HepG2 (cell line): Measurements from ENCODE around the gene NKAIN2. TPM values are rescaled to one million over a fixed set of nuclear protein-coding genes. Genes with fewer than 3 reads are reported as not detected.

Experiments used
- ATAC-seq: fragments of 200-7000 bp; cut with Tn5 transposase; 3 replicates; pipeline ENCODE4 v1.9.1; 2020; ENCODE audit warnings: mild to moderate bottlenecking, moderate library complexity
- BruUV-seq: library from RNA; stranded (reverse); fragments of 400-500 nt; replicated peaks from 2 replicates; lab custom pipeline; 2021; lab: Mats Ljungman, UMichigan
- CTCF ChIA-PET: fragments of 300-600 bp; formaldehyde crosslinking; extraction: SDS; loops from one replicate; lab custom pipeline; 2021; ENCODE audit warnings: low total read pairs, inconsistent platforms, low intra/inter-chr PET ratio; lab: Yijun Ruan, JAX
- POLR2A ChIA-PET: fragments of 350-600 bp; sonication (Branson Sonifier 250); formaldehyde crosslinking; loops from one replicate; lab custom pipeline; 2020; ENCODE audit warnings: antibody characterized with exemption, inconsistent platforms; lab: Yijun Ruan, JAX
- DNase-seq: peaks from one replicate; pipeline ENCODE4 v3.0.0-alpha.2; 2015; ENCODE audit warnings: low spot score
- FAIRE-seq: peaks from 3 replicates; lab custom pipeline; 2011; peaks lifted over from hg19 to GRCh38; lab: Jason Lieb, UNC
- H2AFZ ChIP-seq: one replicate; pipeline ENCODE4 v1.6.1; 2011; ENCODE audit warnings: low read length, inconsistent platforms
- H3K27ac ChIP-seq: fragments of 300-600 bp; 3 replicates; pipeline ENCODE4 v1.8.0; 2011; ENCODE audit warnings: mixed run types, mild to moderate bottlenecking, mixed read lengths, low read length, inconsistent platforms; ENCODE audit not compliant: insufficient read depth; ENCODE audit errors: extremely low read length
- H3K27me3 ChIP-seq, 2 experiments: fragments of 200-600 bp in 1 of 2; 2 replicates in 1 of 2; 3 replicates in 1 of 2; pipeline versions ENCODE4 v1.6.0 to v1.8.0; 2011; ENCODE audit warnings: low read length in 2 of 2, mild to moderate bottlenecking in 2 of 2, moderate library complexity in 2 of 2, inconsistent platforms in 1 of 2; ENCODE audit not compliant: insufficient read depth in 2 of 2, control insufficient read depth in 1 of 2
- H3K36me3 ChIP-seq, 2 experiments: fragments of 200-600 bp in 1 of 2; replicated peaks in 1 of 2; 2 replicates in 1 of 2; 3 replicates in 1 of 2; pipeline versions ENCODE4 v1.5.1 to v1.8.0; 2011; ENCODE audit warnings: low read length in 2 of 2, inconsistent platforms in 1 of 2; ENCODE audit not compliant: insufficient read depth in 2 of 2, control insufficient read depth in 1 of 2
- H3K4me1 ChIP-seq: 2 replicates; pipeline ENCODE4 v1.5.1; 2012; ENCODE audit warnings: low read length, inconsistent platforms; ENCODE audit not compliant: insufficient read depth
- H3K4me2 ChIP-seq: 2 replicates; pipeline ENCODE4 v1.6.0; 2011; ENCODE audit warnings: low read depth, low read length, inconsistent platforms
- H3K4me3 ChIP-seq, 3 experiments: fragments of 200-600 bp in 1 of 3; sonication (generic), shearing (Covaris generic) in 1 of 3; replicated peaks in 1 of 3; 2 replicates each; pipeline ENCODE4 v1.5.1; 2011 to 2016; ENCODE audit warnings: low read length in 3 of 3, inconsistent platforms in 2 of 3, low read depth in 2 of 3, mild to moderate bottlenecking in 2 of 3, control low read depth in 1 of 3, mixed read lengths in 1 of 3; ENCODE audit not compliant: insufficient read depth in 1 of 3
- H3K79me2 ChIP-seq: one replicate; pipeline ENCODE4 v1.6.1; 2011; ENCODE audit warnings: low read length, inconsistent platforms; ENCODE audit not compliant: insufficient read depth
- H3K9ac ChIP-seq: 2 replicates; pipeline ENCODE4 v1.6.0; 2011; ENCODE audit warnings: mild to moderate bottlenecking, low read depth, low read length, inconsistent platforms; ENCODE audit not compliant: insufficient read depth
- H3K9me3 ChIP-seq: 2 replicates; pipeline ENCODE4 v1.5.1; 2012; ENCODE audit warnings: mild to moderate bottlenecking, low read length
- H4K20me1 ChIP-seq: 2 replicates; pipeline ENCODE4 v1.6.0; 2011; ENCODE audit warnings: inconsistent platforms, mild to moderate bottlenecking, low read length, moderate library complexity; ENCODE audit not compliant: insufficient read depth
- CREBL2 ChIP-seq: sonication (generic); formaldehyde crosslinking; IDR thresholded peaks from 2 replicates; pipeline ENCODE4 v1.8.1; 2023; ENCODE audit warnings: missing genetic modification reagents, mild to moderate bottlenecking, borderline replicate concordance
- FOXP1 ChIP-seq, 2 experiments: fragments of 450-650 bp in 1 of 2; IDR thresholded peaks; 2 replicates each; pipeline ENCODE4 v1.6.1; 2017 to 2018; ENCODE audit warnings: antibody characterized with exemption in 1 of 2
- NFYB ChIP-seq: sonication (generic); formaldehyde crosslinking; IDR thresholded peaks from 2 replicates; pipeline ENCODE4 v1.4.0; 2020; ENCODE audit warnings: missing genetic modification reagents
- SMYD3 ChIP-seq: sonication (generic); formaldehyde crosslinking; IDR thresholded peaks from 2 replicates; pipeline ENCODE4 v1.8.1; 2023; ENCODE audit warnings: mild to moderate bottlenecking, missing genetic modification reagents
- ZMYM2 ChIP-seq: sonication (generic); formaldehyde crosslinking; IDR thresholded peaks from 2 replicates; pipeline ENCODE4 v1.8.0; 2022; ENCODE audit warnings: mild to moderate bottlenecking, missing genetic modification reagents
- ZNF136 ChIP-seq: sonication (generic); formaldehyde crosslinking; IDR thresholded peaks from 2 replicates; pipeline ENCODE4 v1.8.1; 2022; ENCODE audit warnings: low read depth, mild to moderate bottlenecking, moderate library complexity, missing genetic modification reagents
- ZNF207 ChIP-seq: fragments of 450-650 bp; IDR thresholded peaks from 2 replicates; pipeline ENCODE4 v1.6.1; 2016; ENCODE audit warnings: antibody characterized with exemption, borderline replicate concordance
- ZNF44 ChIP-seq: sonication (generic); formaldehyde crosslinking; IDR thresholded peaks from 2 replicates; pipeline ENCODE4 v1.5.1; 2020; ENCODE audit warnings: mild to moderate bottlenecking, missing genetic modification reagents
- WGBS: methylation state at CpG from one replicate; pipeline ENCODE4 v1.1.6; 2017; ENCODE audit warnings: low lambda C conversion rate; 5-methylcytosine and 5-hydroxymethylcytosine counted together
- in situ Hi-C: cut with HindIII; loops from 2 replicates; pipeline ENCODE4 v1.10.0; 2017; ENCODE audit warnings: low pct_unique_long_range_greater_than_20kb; ENCODE audit not compliant: extremely low pct_ligation_motif_present
- intact Hi-C: fragments of 100-400 bp; cut with micrococcal nuclease; formaldehyde crosslinking; loops from one replicate; pipeline ENCODE4 v1.10.0; 2022; ENCODE audit not compliant: unreplicated experiment
- polyA plus RNA-seq, 8 experiments: library from polyadenylated mRNA; depleted of rRNA in 3 of 8; stranded (reverse) in 7 of 8; unstranded in 1 of 8; fragments of >200 nt; fragmentation: Illumina TruSeq in 4 of 8; extraction: Trizol in 4 of 8; gene quantifications; 2 replicates each; pipeline versions ENCODE4 v1.2.1 to v1.2.3, GENCODE V29; 2011 to 2016; ENCODE audit warnings: low read depth in 4 of 8, missing spikeins in 1 of 8, mixed read lengths in 1 of 8; ENCODE audit not compliant: insufficient read depth in 1 of 8
- total RNA-seq, 5 experiments: library from RNA; depleted of rRNA; stranded (reverse); fragments of >200 nt; fragmentation: Illumina TruSeq; extraction: Trizol; gene quantifications; 2 replicates each; pipeline ENCODE4 v1.2.3, GENCODE V29; 2016; ENCODE audit warnings: low read depth in 1 of 5
- TF ChIP-seq, protein P1 (sequence below): sonication (generic); formaldehyde crosslinking; IDR thresholded peaks from 2 replicates; pipeline ENCODE4 v1.9.0; 2021; ENCODE audit warnings: missing genetic modification reagents, borderline replicate concordance

NKAIN2 gene
- total and polyA plus RNA-seq, 2 of the 13 experiments (the other 11 are each of a cell fraction or from before 2014, with no cell fraction given), result not detected

GRCh38 chr6:124867121-124867520 lies 1063.5 kb downstream of the NKAIN2 start:
- BruUV-seq, result no TSS peak
- H3K9ac ChIP-seq, result no peak overlapping the region
- H4K20me1 ChIP-seq, result no peaks in the 10 kb centered on the region
- no peak for ATAC-seq
- 31% methylated on average over 1 of the region's 1 CpG for WGBS
- ChIA-PET POLR2A (no interaction called here), CTCF (no interaction called here)
- H3K4me1 ChIP-seq, result no peaks in the 10 kb centered on the region
- no peak for DNase-seq
- no peaks in the 10 kb centered on the region for H3K9me3 ChIP-seq
- intact Hi-C loops (no loop called here), in situ Hi-C loops (loop anchor here (25.0 kb wide), 1 partner anchor 895 kb away; no protein-coding TSS in a partner anchor)
- H2AFZ ChIP-seq, result no peak overlapping the region
- no peaks in the 10 kb centered on the region for H3K79me2 ChIP-seq
- no peak overlapping the region for H3K4me3 ChIP-seq
- no peaks in the 10 kb centered on the region for H3K27me3 ChIP-seq
- H3K36me3 ChIP-seq, result no peaks in the 10 kb centered on the region
- no peak for TF ChIP-seq SMYD3 (CRISPR knock-in tag)
- no peak for TF ChIP-seq ZNF136 (CRISPR knock-in tag)
- TF ChIP-seq ZNF207, result no peak
- TF ChIP-seq, protein P1, sequence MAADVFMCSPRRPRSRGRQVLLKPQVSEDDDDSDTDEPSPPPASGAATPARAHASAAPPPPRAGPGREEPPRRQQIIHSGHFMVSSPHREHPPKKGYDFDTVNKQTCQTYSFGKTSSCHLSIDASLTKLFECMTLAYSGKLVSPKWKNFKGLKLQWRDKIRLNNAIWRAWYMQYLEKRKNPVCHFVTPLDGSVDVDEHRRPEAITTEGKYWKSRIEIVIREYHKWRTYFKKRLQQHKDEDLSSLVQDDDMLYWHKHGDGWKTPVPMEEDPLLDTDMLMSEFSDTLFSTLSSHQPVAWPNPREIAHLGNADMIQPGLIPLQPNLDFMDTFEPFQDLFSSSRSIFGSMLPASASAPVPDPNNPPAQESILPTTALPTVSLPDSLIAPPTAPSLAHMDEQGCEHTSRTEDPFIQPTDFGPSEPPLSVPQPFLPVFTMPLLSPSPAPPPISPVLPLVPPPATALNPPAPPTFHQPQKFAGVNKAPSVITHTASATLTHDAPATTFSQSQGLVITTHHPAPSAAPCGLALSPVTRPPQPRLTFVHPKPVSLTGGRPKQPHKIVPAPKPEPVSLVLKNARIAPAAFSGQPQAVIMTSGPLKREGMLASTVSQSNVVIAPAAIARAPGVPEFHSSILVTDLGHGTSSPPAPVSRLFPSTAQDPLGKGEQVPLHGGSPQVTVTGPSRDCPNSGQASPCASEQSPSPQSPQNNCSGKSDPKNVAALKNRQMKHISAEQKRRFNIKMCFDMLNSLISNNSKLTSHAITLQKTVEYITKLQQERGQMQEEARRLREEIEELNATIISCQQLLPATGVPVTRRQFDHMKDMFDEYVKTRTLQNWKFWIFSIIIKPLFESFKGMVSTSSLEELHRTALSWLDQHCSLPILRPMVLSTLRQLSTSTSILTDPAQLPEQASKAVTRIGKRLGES (CRISPR knock-in tag), result no peak
- no peak for TF ChIP-seq ZMYM2
- TF ChIP-seq FOXP1 (IDR thresholded peaks at IDR 0.05), result no peak
- no peak for TF ChIP-seq FOXP1 (CRISPR knock-in tag; IDR thresholded peaks at IDR 0.05)
- no peak for TF ChIP-seq ZNF44
- TF ChIP-seq NFYB (CRISPR knock-in tag), result no peak
- TF ChIP-seq CREBL2 (CRISPR knock-in tag), result no peak
- no peak overlapping the region for H3K27ac ChIP-seq
- no peak for FAIRE-seq
- no peak overlapping the region for H3K4me2 ChIP-seq
